ENCODE data around the gene TRIM46.
A peak's percentile ranks its signal among the peaks of the same experiment; 100 is the strongest.

Gene TRIM46

GRCh38 chr1:155178441-155179111, 4.9 kb downstream of the TRIM46 start:
- Histone ChIP-seq H3K4me3 (replicated peaks; ENCODE audit: insufficient read depth, low read length) (peak overlapping the region; percentile 12; the same call in 1 of the 2 replicates), H3K27ac (replicated peaks) (no peak overlapping the region), H3K27me3 (ENCODE audit: insufficient read depth, poor library complexity, severe bottlenecking) (no peaks in the 10 kb centered on the region)
- DNase-seq (ENCODE audit: low read depth in 1 of 2, low spot score in 1 of 2) = no peak
- TF ChIP-seq POLR2AphosphoS5 (IDR thresholded peaks at IDR 0.05; ENCODE audit: low read depth) = no peak
- TF ChIP-seq, protein P1, sequence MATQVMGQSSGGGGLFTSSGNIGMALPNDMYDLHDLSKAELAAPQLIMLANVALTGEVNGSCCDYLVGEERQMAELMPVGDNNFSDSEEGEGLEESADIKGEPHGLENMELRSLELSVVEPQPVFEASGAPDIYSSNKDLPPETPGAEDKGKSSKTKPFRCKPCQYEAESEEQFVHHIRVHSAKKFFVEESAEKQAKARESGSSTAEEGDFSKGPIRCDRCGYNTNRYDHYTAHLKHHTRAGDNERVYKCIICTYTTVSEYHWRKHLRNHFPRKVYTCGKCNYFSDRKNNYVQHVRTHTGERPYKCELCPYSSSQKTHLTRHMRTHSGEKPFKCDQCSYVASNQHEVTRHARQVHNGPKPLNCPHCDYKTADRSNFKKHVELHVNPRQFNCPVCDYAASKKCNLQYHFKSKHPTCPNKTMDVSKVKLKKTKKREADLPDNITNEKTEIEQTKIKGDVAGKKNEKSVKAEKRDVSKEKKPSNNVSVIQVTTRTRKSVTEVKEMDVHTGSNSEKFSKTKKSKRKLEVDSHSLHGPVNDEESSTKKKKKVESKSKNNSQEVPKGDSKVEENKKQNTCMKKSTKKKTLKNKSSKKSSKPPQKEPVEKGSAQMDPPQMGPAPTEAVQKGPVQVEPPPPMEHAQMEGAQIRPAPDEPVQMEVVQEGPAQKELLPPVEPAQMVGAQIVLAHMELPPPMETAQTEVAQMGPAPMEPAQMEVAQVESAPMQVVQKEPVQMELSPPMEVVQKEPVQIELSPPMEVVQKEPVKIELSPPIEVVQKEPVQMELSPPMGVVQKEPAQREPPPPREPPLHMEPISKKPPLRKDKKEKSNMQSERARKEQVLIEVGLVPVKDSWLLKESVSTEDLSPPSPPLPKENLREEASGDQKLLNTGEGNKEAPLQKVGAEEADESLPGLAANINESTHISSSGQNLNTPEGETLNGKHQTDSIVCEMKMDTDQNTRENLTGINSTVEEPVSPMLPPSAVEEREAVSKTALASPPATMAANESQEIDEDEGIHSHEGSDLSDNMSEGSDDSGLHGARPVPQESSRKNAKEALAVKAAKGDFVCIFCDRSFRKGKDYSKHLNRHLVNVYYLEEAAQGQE (IDR thresholded peaks at IDR 0.05; ENCODE audit: insufficient replicate concordance, low read depth) = no peak
- TF ChIP-seq CTCF (IDR thresholded peaks at IDR 0.05; ENCODE audit: insufficient read depth, low read length) = no peak
- TF ChIP-seq SPI1 (IDR thresholded peaks at IDR 0.05; ENCODE audit: borderline replicate concordance, low read depth) = no peak
- no peak for TF ChIP-seq GABPA (IDR thresholded peaks at IDR 0.05; ENCODE audit: low read depth)

DNA sequence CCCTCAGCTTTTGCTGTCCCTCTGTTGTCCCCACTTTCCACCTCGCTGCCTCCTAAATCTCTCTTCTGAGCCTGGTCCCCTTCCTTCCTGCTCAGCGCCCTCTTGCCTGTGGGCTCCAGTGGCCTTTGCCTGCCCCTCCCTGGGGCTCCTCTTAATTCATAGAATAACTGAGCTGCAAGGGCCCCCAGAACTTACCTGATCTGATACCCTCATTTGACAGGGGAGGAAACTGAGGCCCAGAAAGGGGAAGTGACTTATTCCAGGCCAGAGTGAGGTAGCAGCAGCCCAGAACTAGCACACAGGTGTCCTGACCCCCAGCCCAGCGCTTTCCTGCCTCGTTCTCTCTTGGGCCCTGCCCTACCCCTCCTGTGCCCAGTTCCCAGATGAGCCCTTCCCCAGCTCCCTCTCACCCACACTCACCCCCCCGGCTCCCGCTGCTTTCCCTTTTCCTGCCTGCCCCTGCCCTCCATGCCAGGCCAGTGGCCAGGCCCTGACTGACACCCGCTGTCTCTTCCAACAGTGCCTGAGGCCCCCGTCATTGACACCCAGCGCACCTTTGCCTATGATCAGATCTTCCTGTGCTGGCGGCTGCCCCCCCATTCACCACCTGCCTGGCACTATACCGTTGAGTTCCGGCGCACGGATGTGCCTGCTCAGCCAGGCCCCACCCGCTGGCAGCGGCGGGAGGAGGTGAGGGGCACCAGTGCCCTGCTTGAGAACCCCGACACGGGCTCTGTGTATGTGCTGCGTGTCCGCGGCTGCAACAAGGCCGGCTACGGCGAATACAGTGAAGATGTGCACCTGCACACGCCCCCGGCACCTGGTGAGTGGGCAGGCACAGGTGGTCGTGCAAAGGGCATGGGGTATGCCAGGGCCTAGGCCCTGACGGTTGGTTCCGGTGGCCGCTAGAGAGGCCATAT, 5.7 kb downstream of the TRIM46 start:
- Histone ChIP-seq H3K27me3 (ENCODE audit: insufficient read depth, poor library complexity, severe bottlenecking) (no peaks in the 10 kb centered on the region), H3K4me3 (replicated peaks; ENCODE audit: insufficient read depth, low read length) (no peak overlapping the region), H3K27ac (replicated peaks) (no peak overlapping the region)
- peak; percentile 27; the same call in 1 of the 2 replicates for TF ChIP-seq SPI1 (IDR thresholded peaks at IDR 0.05; ENCODE audit: borderline replicate concordance, low read depth)
- TF ChIP-seq, protein P1 (IDR thresholded peaks at IDR 0.05; ENCODE audit: insufficient replicate concordance, low read depth) = no peak
- DNase-seq (ENCODE audit: low read depth in 1 of 2, low spot score in 1 of 2) = no peak

GRCh38 chr1:155181371-155182051, 7.9 kb downstream of the TRIM46 start:
- TF ChIP-seq GABPA (IDR thresholded peaks at IDR 0.05; ENCODE audit: low read depth) = no peak
- TF ChIP-seq, protein P1 (IDR thresholded peaks at IDR 0.05; ENCODE audit: insufficient replicate concordance, low read depth) = no peak
- no peak for TF ChIP-seq SPI1 (IDR thresholded peaks at IDR 0.05; ENCODE audit: borderline replicate concordance, low read depth)
- no peak for TF ChIP-seq CTCF (IDR thresholded peaks at IDR 0.05; ENCODE audit: insufficient read depth, low read length)
- no peak for TF ChIP-seq POLR2AphosphoS5 (IDR thresholded peaks at IDR 0.05; ENCODE audit: low read depth)
- Histone ChIP-seq H3K27ac (replicated peaks) (no peak overlapping the region), H3K27me3 (ENCODE audit: insufficient read depth, poor library complexity, severe bottlenecking) (no peaks in the 10 kb centered on the region), H3K4me3 (replicated peaks; ENCODE audit: insufficient read depth, low read length) (no peak overlapping the region)
- no peak for DNase-seq (ENCODE audit: low read depth in 1 of 2, low spot score in 1 of 2)
